CD4-positive, alpha-beta memory T cell (primary cell): Measurements from ENCODE around the gene MOGAT3. TPM values are rescaled to one million over a fixed set of nuclear protein-coding genes. Genes with fewer than 3 reads are reported as not detected.
A peak's percentile ranks its signal among the peaks of the same experiment; 100 is the strongest.

Experiments
- CTCF ChIA-PET: fragments of 350-600 bp; sonication (Branson Sonifier 250); formaldehyde crosslinking; loops from one replicate; lab custom pipeline; 2021; ENCODE audit warnings: inconsistent platforms; ENCODE audit not compliant: partially characterized antibody; lab: Charles Lee
- POLR2A ChIA-PET: fragments of 350-600 bp; sonication (Branson Sonifier 250); formaldehyde crosslinking; loops from one replicate; lab custom pipeline; 2021; ENCODE audit not compliant: partially characterized antibody; lab: Charles Lee
- DNase-seq, 5 donors: peaks; one replicate each; pipeline versions ENCODE4 v3.0.0 to v3.0.0-alpha.2; 2020 to 2022; ENCODE audit warnings: mixed read lengths in 1 of 5
- H3K27ac ChIP-seq: one replicate; pipeline ENCODE4 v1.7.0; 2013; ENCODE audit warnings: low read depth, low read length
- H3K27me3 ChIP-seq: 2 replicates; pipeline ENCODE4 v1.7.0; 2013; ENCODE audit warnings: mild to moderate bottlenecking, low read length, moderate library complexity; ENCODE audit not compliant: insufficient read depth
- H3K36me3 ChIP-seq: 2 replicates; pipeline ENCODE4 v1.7.0; 2013; ENCODE audit warnings: mild to moderate bottlenecking, low read length, moderate library complexity; ENCODE audit not compliant: insufficient read depth
- H3K4me1 ChIP-seq: 2 replicates; pipeline ENCODE4 v1.7.0; 2013; ENCODE audit warnings: mild to moderate bottlenecking, low read length, moderate library complexity; ENCODE audit not compliant: insufficient read depth
- H3K4me3 ChIP-seq, 2 donors: one replicate each; pipeline ENCODE4 v1.7.0; 2013; ENCODE audit warnings: low read length in 2 of 2, mild to moderate bottlenecking in 1 of 2
- H3K9me3 ChIP-seq, 2 donors: one replicate each; pipeline ENCODE4 v1.7.0; 2013; ENCODE audit warnings: low read length in 2 of 2, control low read depth in 1 of 2; ENCODE audit not compliant: control insufficient read depth in 1 of 2
- H3K27ac Mint-ChIP-seq, 7 donors: one replicate each; pipeline ENCODE4 v1.8.0; 2020 to 2021; ENCODE audit warnings: mixed read lengths in 7 of 7, mild to moderate bottlenecking in 6 of 7, inconsistent platforms in 3 of 7, moderate library complexity in 3 of 7
- H3K27me3 Mint-ChIP-seq, 2 donors: one replicate each; pipeline ENCODE4 v1.8.0; 2020 to 2021; ENCODE audit warnings: mixed read lengths in 2 of 2
- H3K36me3 Mint-ChIP-seq, 2 donors: one replicate each; pipeline ENCODE4 v1.8.0; 2020 to 2021; ENCODE audit warnings: mixed read lengths in 2 of 2, inconsistent platforms in 1 of 2, mild to moderate bottlenecking in 1 of 2
- H3K4me1 Mint-ChIP-seq, 4 donors: one replicate each; pipeline ENCODE4 v1.8.0; 2020 to 2021; ENCODE audit warnings: mixed read lengths in 4 of 4, mild to moderate bottlenecking in 1 of 4
- H3K4me3 Mint-ChIP-seq, 8 donors: one replicate each; pipeline ENCODE4 v1.8.0; 2020 to 2021; ENCODE audit warnings: mixed read lengths in 8 of 8, mild to moderate bottlenecking in 7 of 8, moderate library complexity in 6 of 8, inconsistent platforms in 3 of 8
- H3K9me3 Mint-ChIP-seq, 8 donors: one replicate each; pipeline ENCODE4 v1.8.0; 2020 to 2021; ENCODE audit warnings: mixed read lengths in 8 of 8, mild to moderate bottlenecking in 5 of 8, inconsistent platforms in 3 of 8, moderate library complexity in 1 of 8
- intact Hi-C: fragments of 100-400 bp; cut with micrococcal nuclease; formaldehyde crosslinking; loops from one replicate; pipeline ENCODE4 v1.15.1; 2023
- polyA plus RNA-seq, 2 donors: library from polyadenylated mRNA; unstranded; fragments of 300-500 nt; fragmentation: Illumina TruSeq; gene quantifications; one replicate each; pipeline ENCODE4 v1.2.3, GENCODE V29; 2021
- total RNA-seq, 2 experiments: library from RNA; stranded (reverse); gene quantifications; one replicate each; pipeline ENCODE4 v1.2.3, GENCODE V29; 2021

The MOGAT3 gene
- total and polyA plus RNA-seq, 4 experiments from 2014 or later, result not detected

DNA sequence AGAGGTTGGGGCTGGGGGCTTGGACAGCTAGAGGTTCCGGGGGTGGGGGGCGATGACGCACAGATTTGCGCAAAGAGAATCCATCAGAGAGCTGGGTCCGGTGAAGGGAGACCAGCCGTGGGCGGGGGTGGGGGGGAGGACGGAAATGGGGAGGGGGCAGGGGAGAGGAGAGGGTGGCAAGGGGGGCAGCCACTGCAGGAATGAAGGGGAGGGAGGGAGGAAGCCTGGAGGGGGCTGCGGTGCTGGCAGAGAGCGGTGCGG is 34.3 kb downstream of the MOGAT3 start:
- DNase-seq, result no peak

DNA sequence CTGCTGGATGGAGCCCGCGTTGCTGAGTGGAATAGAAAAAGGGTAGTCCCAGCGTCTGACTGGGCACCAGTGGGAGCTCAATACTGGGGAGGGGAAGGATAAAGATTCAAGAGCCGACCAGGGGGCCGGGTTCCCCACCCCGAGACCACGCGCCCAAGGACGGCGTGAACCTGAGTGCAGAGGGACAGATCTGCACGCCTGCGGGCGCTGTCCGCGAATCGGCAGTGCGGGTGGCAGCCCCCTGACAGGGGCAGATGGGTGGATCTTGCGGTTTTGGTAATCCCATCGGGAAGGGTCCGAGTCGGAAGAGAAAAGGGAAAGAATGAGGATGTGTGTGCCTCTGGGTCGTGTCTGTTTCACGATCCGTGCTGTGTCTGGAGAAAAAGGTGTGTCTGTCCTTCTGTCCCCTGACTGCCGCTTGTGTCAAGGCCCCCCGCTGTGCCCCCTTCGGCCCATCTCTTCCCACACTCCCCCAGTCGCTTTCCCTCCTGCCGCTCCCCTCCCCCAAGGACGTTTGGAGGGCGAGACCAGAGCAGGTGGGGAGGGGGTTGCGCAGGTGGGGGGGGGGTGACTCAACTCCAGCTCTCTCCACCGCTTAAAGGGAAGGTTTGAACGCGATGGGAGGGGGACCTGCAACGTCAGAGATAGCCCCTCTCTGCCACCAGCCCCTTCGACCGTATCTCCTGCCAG is 34.7 kb downstream of the MOGAT3 start:
- Histone ChIP-seq H3K4me1 (peaks cover 61% of the 10 kb centered on the region), H3K27ac (no peak overlapping the region), H3K36me3 (no peaks in the 10 kb centered on the region), H3K27me3 (peaks cover 70% of the 10 kb centered on the region), H3K9me3 (no peaks in the 10 kb centered on the region), H3K4me3 (peak overlapping the region in 1 of 2 donors; percentile 23)
- ChIA-PET POLR2A (interaction anchor here (0.8 to 1.7 kb wide), 5 partner anchors 22 to 276 kb away, joined by 3 to 7 read pairs (median 3); partner anchors contain the start of genes UFSP1 and ZNHIT1), CTCF (interaction anchor here (1.5 to 3.2 kb wide), 2 partner anchors 10 to 22 kb away, joined by 5 to 25 read pairs; no protein-coding TSS in a partner anchor)
- H3K4me3 Mint-ChIP-seq, result peak overlapping the region; percentile 63 to 87 (median 78)
- H3K9me3 Mint-ChIP-seq, result peaks cover 0 to 4% (median 0%) of the 10 kb centered on the region in 8 donors
- peaks cover 28 to 56% (median 43%) of the 10 kb centered on the region in 4 donors for H3K4me1 Mint-ChIP-seq
- no peak for DNase-seq
- H3K27ac Mint-ChIP-seq, result peak overlapping the region in 6 of 7 donors; percentile 74 to 93 (median 88)
- intact Hi-C loops, result loop anchor here (1.0 to 10.0 kb wide), 3 partner anchors 12 to 279 kb away; partner anchors contain the start of genes AP1S1, PLOD3, UFSP1 and ZNHIT1
- peaks cover 3 to 4% of the 10 kb centered on the region in 2 donors for H3K36me3 Mint-ChIP-seq
- peaks cover 51 to 54% of the 10 kb centered on the region in 2 donors for H3K27me3 Mint-ChIP-seq

More for the DNA sequence above, 34.3 kb downstream of the MOGAT3 start:
- peaks cover 33 to 61% (median 47%) of the 10 kb centered on the region in 4 donors for H3K4me1 Mint-ChIP-seq
- no peak overlapping the region for H3K4me3 ChIP-seq
- H3K4me1 ChIP-seq, result peaks cover 66% of the 10 kb centered on the region
- peaks cover under 1 to 2% of the 10 kb centered on the region in 2 donors for H3K36me3 Mint-ChIP-seq
- H3K27me3 Mint-ChIP-seq, result peaks cover 52 to 56% of the 10 kb centered on the region in 2 donors
- no peak overlapping the region for H3K27ac ChIP-seq
- H3K9me3 Mint-ChIP-seq, result peaks cover 0 to 4% (median 0%) of the 10 kb centered on the region in 8 donors
- H3K27me3 ChIP-seq, result peaks cover 75% of the 10 kb centered on the region
- H3K9me3 ChIP-seq, result no peaks in the 10 kb centered on the region
- ChIA-PET POLR2A (interaction anchor here (0.8 to 1.6 kb wide), 2 partner anchors 12 to 51 kb away, joined by 3 read pairs; partner anchors contain the start of gene ZNHIT1), CTCF (interaction anchor here (3.2 kb wide), 1 partner anchor 23 kb away, joined by 25 read pairs; no protein-coding TSS in a partner anchor)
- no peaks in the 10 kb centered on the region for H3K36me3 ChIP-seq
- no peak overlapping the region for H3K4me3 Mint-ChIP-seq
- intact Hi-C loops, result loop anchor here (5.0 to 10.0 kb wide), 2 partner anchors 48 to 279 kb away; partner anchors contain the start of genes PLOD3, UFSP1 and ZNHIT1
- peak overlapping the region in 1 of 7 donors; percentile 88 for H3K27ac Mint-ChIP-seq

DNA sequence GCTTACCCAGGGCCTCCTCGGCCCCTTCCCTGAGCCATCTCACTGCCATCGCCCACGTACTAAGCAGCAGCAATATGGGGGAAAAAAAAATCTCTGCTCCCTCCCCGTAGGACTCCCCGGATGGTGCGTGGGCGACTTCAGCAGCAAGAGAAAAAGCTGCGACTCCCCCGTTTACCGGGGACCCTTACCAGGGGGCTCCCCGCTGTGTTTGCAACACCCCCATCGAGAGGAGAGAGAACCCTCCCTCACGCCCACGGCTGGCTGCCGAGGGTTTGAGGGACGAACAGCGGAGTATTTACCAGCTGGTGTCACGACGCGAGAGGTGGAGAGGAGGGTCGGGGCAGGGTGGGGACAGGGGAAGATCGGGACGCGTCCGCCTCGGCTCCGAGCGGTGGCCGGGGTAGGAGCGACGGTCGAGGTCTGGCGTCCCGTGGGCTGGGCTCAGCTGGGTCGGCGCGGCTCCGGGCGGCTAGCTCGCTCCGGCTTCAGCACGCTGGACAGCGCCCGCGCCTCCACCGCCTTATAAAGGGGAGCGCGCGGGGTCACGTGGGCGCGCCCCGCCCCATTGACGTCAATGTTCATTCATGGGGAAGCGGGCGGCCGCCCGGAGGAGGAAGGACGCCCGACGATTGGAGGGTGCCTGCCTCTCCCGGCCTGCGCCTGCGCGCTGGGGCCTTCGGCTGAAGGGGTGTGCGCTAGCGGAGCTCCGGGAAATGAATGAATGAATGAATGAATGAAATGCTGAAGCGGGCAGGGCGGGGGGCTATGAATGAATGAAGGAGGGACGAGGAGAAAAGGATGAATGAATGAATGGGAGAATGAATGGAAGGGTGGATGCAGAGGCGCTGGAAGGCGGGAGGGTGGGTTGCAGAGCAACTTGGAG is 35.5 kb downstream of the MOGAT3 start, which contains the start of gene VGF:
Gene VGF, minus strand, starts transcription at position 495 of the 883 bp plus-strand sequence. CDS start 726 bp downstream, outside the sequence.
- Mint-ChIP-seq H3K36me3 (peaks cover 4 to 10% of the 10 kb centered on the region in 2 donors), H3K27ac (peak within 1 kb of the TSS; percentile 74 to 93 (median 88)), H3K4me3 (peak within 1 kb of the TSS; percentile 63 to 87 (median 78)), H3K27me3 (peaks cover 46 to 47% of the 10 kb centered on the region in 2 donors), H3K4me1 (peaks cover 20 to 48% (median 35%) of the 10 kb centered on the region in 4 donors), H3K9me3 (peaks cover 0 to 4% (median 0%) of the 10 kb centered on the region in 8 donors)
- H3K36me3 ChIP-seq, result no peaks in the 10 kb centered on the region
- peak within 1 kb of the TSS in 1 of 2 donors; percentile 23 for H3K4me3 ChIP-seq
- intact Hi-C loops, result loop anchor here (1.0 to 10.0 kb wide), 3 partner anchors 11 to 278 kb away; partner anchors contain the start of genes AP1S1, PLOD3, UFSP1 and ZNHIT1
- peaks cover 62% of the 10 kb centered on the region for H3K27me3 ChIP-seq
- peak; percentile 89 to 92 (median 90) for DNase-seq
- H3K9me3 ChIP-seq, result no peaks in the 10 kb centered on the region
- ChIA-PET POLR2A (interaction anchor here (0.8 to 1.7 kb wide), 7 partner anchors 10 to 290 kb away, joined by 3 to 7 read pairs (median 3); partner anchors contain the start of genes SRRT, UFSP1 and ZNHIT1), CTCF (interaction anchor here (0.7 to 3.2 kb wide), 4 partner anchors 9 to 29 kb away, joined by 3 to 25 read pairs (median 4); no protein-coding TSS in a partner anchor)
- H3K4me1 ChIP-seq, result peaks cover 53% of the 10 kb centered on the region
- no peak within 1 kb of the TSS for H3K27ac ChIP-seq

DNA sequence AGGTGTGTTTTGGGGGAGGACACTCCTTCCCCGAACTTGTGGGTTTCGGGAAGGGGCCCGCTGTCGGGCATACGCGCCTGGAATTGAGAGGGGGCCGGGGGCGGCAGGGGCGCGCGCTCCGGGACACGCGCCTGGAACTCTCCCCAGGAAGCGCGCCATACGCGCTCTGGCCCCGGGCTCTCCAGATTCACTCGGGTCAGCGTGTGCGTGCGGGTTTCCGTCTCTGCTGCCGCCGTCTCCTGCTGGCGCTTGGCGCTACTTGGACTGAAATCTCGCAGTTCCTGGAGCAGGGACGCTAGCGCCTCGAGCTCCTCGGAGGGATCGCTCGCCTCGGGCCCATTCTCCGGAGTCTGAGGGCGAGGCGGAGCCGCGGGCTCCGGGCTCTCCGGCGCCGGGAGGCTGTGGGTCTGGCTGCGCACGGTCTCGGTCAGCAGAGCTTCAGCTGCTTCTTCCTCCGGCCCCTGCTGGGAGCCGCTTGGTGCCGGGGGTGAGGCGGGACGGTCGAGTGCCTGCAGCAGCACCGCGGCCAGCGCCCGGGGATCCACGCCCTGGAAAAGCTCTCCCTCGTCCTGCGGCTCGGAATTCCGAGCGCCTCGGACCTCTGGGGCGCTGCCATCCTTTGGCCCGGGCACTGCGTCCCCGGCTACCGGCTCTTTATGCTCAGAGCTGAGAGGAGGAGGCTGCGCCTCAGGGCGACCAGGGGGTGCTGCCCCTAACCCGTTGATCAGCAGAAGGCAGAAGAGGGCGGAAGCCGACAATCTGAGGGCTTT is 36.6 kb downstream of the MOGAT3 start:
- POLR2A ChIA-PET, result interaction anchor here (0.8 to 1.7 kb wide), 3 partner anchors 9 to 289 kb away, joined by 3 to 7 read pairs (median 3); partner anchors contain the start of gene SRRT
- H3K4me3 ChIP-seq, result no peak overlapping the region
- H3K36me3 ChIP-seq, result no peaks in the 10 kb centered on the region
- CTCF ChIA-PET, result interaction anchor here (1.1 to 3.2 kb wide), 2 partner anchors 20 to 26 kb away, joined by 3 to 25 read pairs; no protein-coding TSS in a partner anchor
- peaks cover 51% of the 10 kb centered on the region for H3K27me3 ChIP-seq
- Mint-ChIP-seq H3K27ac (peak overlapping the region in 2 of 7 donors; percentile 48 to 88), H3K27me3 (peaks cover 39 to 41% of the 10 kb centered on the region in 2 donors), H3K4me1 (peaks cover 13 to 37% (median 26%) of the 10 kb centered on the region in 4 donors), H3K4me3 (peak overlapping the region in 7 of 8 donors; percentile 25 to 87 (median 52)), H3K36me3 (peaks cover 7 to 18% of the 10 kb centered on the region in 2 donors), H3K9me3 (peaks cover 0 to 4% (median 0%) of the 10 kb centered on the region in 8 donors)
- intact Hi-C loops, result loop anchor here (10.0 kb wide), 1 partner anchor 51 kb away; the partner anchor contains the start of genes PLOD3 and ZNHIT1
- H3K9me3 ChIP-seq, result no peaks in the 10 kb centered on the region
- peak in 1 of 5 donors; percentile 27 for DNase-seq
- no peak overlapping the region for H3K27ac ChIP-seq
- peaks cover 43% of the 10 kb centered on the region for H3K4me1 ChIP-seq

DNA sequence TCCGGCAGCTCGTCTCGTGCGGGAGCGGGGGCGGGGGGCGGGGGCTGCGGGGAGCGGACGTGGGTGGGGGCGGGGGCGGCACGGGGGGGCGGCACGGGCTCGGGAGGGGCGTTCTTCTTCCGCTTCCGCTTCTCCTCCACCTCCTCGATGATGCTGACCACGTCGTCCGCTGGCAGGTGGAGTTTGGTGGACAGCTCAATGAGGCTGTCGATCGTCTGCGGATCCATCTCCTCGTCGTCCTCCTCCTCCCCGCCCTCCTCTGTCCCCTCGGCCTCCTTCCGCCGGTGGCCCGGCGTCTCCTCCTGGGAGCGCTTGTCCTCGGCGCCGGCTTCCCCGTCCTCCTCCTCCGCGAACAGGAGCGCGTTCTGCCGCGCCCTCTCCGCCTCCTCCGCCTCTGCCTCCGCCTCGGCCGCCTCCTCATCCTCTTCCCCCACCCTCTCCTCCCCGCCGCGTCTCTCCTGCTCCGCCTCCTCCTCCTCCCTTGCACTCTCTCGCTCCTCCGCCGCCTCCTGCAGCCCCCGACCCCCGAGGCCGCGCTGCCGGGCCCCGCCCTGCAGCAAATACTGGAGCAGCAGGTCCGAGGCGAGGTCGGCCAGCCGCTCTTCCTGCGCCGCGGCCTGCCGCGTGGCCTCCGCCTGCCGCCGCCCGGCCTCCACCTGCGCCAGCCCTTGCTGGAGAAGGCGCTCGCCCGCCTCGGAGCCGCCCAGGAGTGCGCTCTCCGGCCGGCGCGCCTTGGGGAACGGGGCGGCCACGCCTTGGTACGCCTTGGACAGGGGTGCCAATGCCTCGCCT is 37.4 kb downstream of the MOGAT3 start:
- H3K4me3 ChIP-seq, result peak overlapping the region in 1 of 2 donors; percentile 47
- no peaks in the 10 kb centered on the region for H3K9me3 ChIP-seq
- Mint-ChIP-seq H3K4me1 (peaks cover 11 to 32% (median 22%) of the 10 kb centered on the region in 4 donors), H3K36me3 (peaks cover 9 to 26% of the 10 kb centered on the region in 2 donors), H3K9me3 (peaks cover 0 to 4% (median 0%) of the 10 kb centered on the region in 8 donors), H3K27me3 (peaks cover 34 to 35% of the 10 kb centered on the region in 2 donors), H3K27ac (no peak overlapping the region), H3K4me3 (peak overlapping the region; percentile 70 to 81 (median 72))
- H3K36me3 ChIP-seq, result no peaks in the 10 kb centered on the region
- CTCF ChIA-PET, result interaction anchor here (1.2 to 3.2 kb wide), 4 partner anchors 8 to 29 kb away, joined by 3 to 25 read pairs (median 7); no protein-coding TSS in a partner anchor
- DNase-seq, result peak in 1 of 5 donors; percentile 37
- H3K27ac ChIP-seq, result no peak overlapping the region
- POLR2A ChIA-PET, result interaction anchor here (0.8 to 1.3 kb wide), 2 partner anchors 8 to 54 kb away, joined by 3 read pairs; partner anchors contain the start of genes PLOD3 and ZNHIT1
- intact Hi-C loops, result loop anchor here (10.0 kb wide), 1 partner anchor 51 kb away; the partner anchor contains the start of genes PLOD3 and ZNHIT1
- H3K27me3 ChIP-seq, result peaks cover 43% of the 10 kb centered on the region
- peaks cover 39% of the 10 kb centered on the region for H3K4me1 ChIP-seq
